Jurkat, Clone E6-1 (cell line): ENCODE measurements around the gene HIVEP3.

Experiments used
- DNase-seq: peaks from one replicate; pipeline ENCODE4 v3.0.0-alpha.2; 2011; ENCODE audit warnings: low read depth, low spot score
- H3K4me3 ChIP-seq: 2 replicates; pipeline ENCODE4 v1.5.1; 2011; ENCODE audit warnings: mild to moderate bottlenecking, low read length, control low read depth, moderate library complexity

The HIVEP3 gene

GRCh38 chr1:41859686-41860085 lies 59.0 kb downstream of the HIVEP3 start:
- no peak for DNase-seq
- H3K4me3 ChIP-seq, result no peak overlapping the region

GRCh38 chr1:41856944-41857285 lies 61.8 kb downstream of the HIVEP3 start:
- no peak overlapping the region for H3K4me3 ChIP-seq
- no peak for DNase-seq

- DNase-seq, result no peak
- H3K4me3 ChIP-seq, result no peak overlapping the region
These were observed 62.4 kb downstream of the HIVEP3 start for GRCh38 chr1:41856151-41856943.

- H3K4me3 ChIP-seq, result no peak overlapping the region
- DNase-seq, result no peak
These were observed 63.0 kb downstream of the HIVEP3 start for GRCh38 chr1:41855713-41856112.

GRCh38 chr1:41853907-41854306 lies 64.8 kb downstream of the HIVEP3 start:
- DNase-seq, result no peak
- no peak overlapping the region for H3K4me3 ChIP-seq

GRCh38 chr1:41852091-41852490 lies 66.6 kb downstream of the HIVEP3 start:
- no peak for DNase-seq
- H3K4me3 ChIP-seq, result no peak overlapping the region

- DNase-seq, result no peak
- no peak overlapping the region for H3K4me3 ChIP-seq
These were observed 67.1 kb downstream of the HIVEP3 start for GRCh38 chr1:41851589-41851988.

- DNase-seq, result peak; percentile 33
These were observed 68.7 kb downstream of the HIVEP3 start for GRCh38 chr1:41850029-41850428.

GRCh38 chr1:41849211-41849759 lies 69.4 kb downstream of the HIVEP3 start:
- DNase-seq, result no peak
- no peak overlapping the region for H3K4me3 ChIP-seq

More at GRCh38 chr1:41850029-41850428, 68.7 kb downstream of the HIVEP3 start:
- H3K4me3 ChIP-seq, result no peak overlapping the region

- no peak overlapping the region for H3K4me3 ChIP-seq
- DNase-seq, result no peak
These were observed 70.3 kb downstream of the HIVEP3 start for GRCh38 chr1:41848216-41848952.

GRCh38 chr1:41847733-41848132 lies 71.0 kb downstream of the HIVEP3 start:
- no peak for DNase-seq

GRCh38 chr1:41846625-41847405 lies 71.9 kb downstream of the HIVEP3 start:
- DNase-seq, result no peak
- H3K4me3 ChIP-seq, result no peak overlapping the region

More at GRCh38 chr1:41847733-41848132, 71.0 kb downstream of the HIVEP3 start:
- H3K4me3 ChIP-seq, result no peak overlapping the region

GRCh38 chr1:41844781-41845272 lies 73.9 kb downstream of the HIVEP3 start:
- no peak overlapping the region for H3K4me3 ChIP-seq
- no peak for DNase-seq

GRCh38 chr1:41844255-41844654 lies 74.5 kb downstream of the HIVEP3 start:
- no peak for DNase-seq

GRCh38 chr1:41842993-41843755 lies 75.5 kb downstream of the HIVEP3 start:
- no peak for DNase-seq
- H3K4me3 ChIP-seq, result no peak overlapping the region

More at GRCh38 chr1:41844255-41844654, 74.5 kb downstream of the HIVEP3 start:
- no peak overlapping the region for H3K4me3 ChIP-seq

GRCh38 chr1:41842326-41842725 lies 76.4 kb downstream of the HIVEP3 start:
- no peak overlapping the region for H3K4me3 ChIP-seq
- no peak for DNase-seq

GRCh38 chr1:41840592-41841246 lies 78.0 kb downstream of the HIVEP3 start:
- peak; percentile 10 for DNase-seq
- no peak overlapping the region for H3K4me3 ChIP-seq

- DNase-seq, result no peak
- no peak overlapping the region for H3K4me3 ChIP-seq
These were observed 80.5 kb downstream of the HIVEP3 start for GRCh38 chr1:41838266-41838665.
